Calu3 (cell line): ENCODE results near the gene PKIB. TPM values are rescaled to one million over a fixed set of nuclear protein-coding genes. Genes with fewer than 3 reads are reported as not detected.

Experiments used
- BruUV-seq: library from RNA; stranded (reverse); fragments of 400-500 nt; replicated peaks from 2 replicates; lab custom pipeline; 2021; lab: Mats Ljungman, UMichigan
- CTCF ChIA-PET: fragments of 300-600 bp; sonication (Branson Sonifier 250); formaldehyde crosslinking; loops from one replicate; lab custom pipeline; 2022; ENCODE audit warnings: antibody characterized with exemption; lab: Charles Lee
- DNase-seq: peaks from one replicate; pipeline ENCODE4 v3.0.0; 2022
- H3K27ac Mint-ChIP-seq: one replicate; pipeline ENCODE4 v1.8.0; 2022; ENCODE audit warnings: mixed read lengths; ENCODE audit not compliant: unreplicated experiment
- H3K27me3 Mint-ChIP-seq: one replicate; pipeline ENCODE4 v1.8.0; 2022; ENCODE audit warnings: mixed read lengths; ENCODE audit not compliant: unreplicated experiment
- H3K36me3 Mint-ChIP-seq: one replicate; pipeline ENCODE4 v1.8.0; 2022; ENCODE audit warnings: mild to moderate bottlenecking, moderate library complexity, mixed read lengths; ENCODE audit not compliant: insufficient read depth, unreplicated experiment
- H3K4me1 Mint-ChIP-seq: one replicate; pipeline ENCODE4 v1.8.0; 2022; ENCODE audit warnings: mild to moderate bottlenecking, low read depth, mixed read lengths; ENCODE audit not compliant: unreplicated experiment
- H3K4me3 Mint-ChIP-seq: one replicate; pipeline ENCODE4 v1.8.0; 2022; ENCODE audit warnings: mild to moderate bottlenecking, low read depth, moderate library complexity, mixed read lengths; ENCODE audit not compliant: unreplicated experiment
- H3K9me3 Mint-ChIP-seq: one replicate; pipeline ENCODE4 v1.8.0; 2022; ENCODE audit warnings: low read depth, mixed read lengths; ENCODE audit not compliant: unreplicated experiment
- intact Hi-C: fragments of 100-400 bp; cut with micrococcal nuclease; formaldehyde crosslinking; loops from one replicate; pipeline ENCODE4 v1.10.0; 2022; ENCODE audit not compliant: unreplicated experiment
- total RNA-seq: library from RNA; stranded (reverse); gene quantifications from 2 replicates; pipeline ENCODE4 v1.2.3, GENCODE V29; 2022
- TF ChIP-seq, protein P1 (sequence below): fragments of 200-600 bp; IDR thresholded peaks from one replicate; pipeline ENCODE4 v1.8.0; 2022; ENCODE audit warnings: antibody characterized with exemption; ENCODE audit not compliant: unreplicated experiment

PKIB gene
- total RNA-seq, 1 experiment from 2014 or later, result 17.2 TPM

DNA sequence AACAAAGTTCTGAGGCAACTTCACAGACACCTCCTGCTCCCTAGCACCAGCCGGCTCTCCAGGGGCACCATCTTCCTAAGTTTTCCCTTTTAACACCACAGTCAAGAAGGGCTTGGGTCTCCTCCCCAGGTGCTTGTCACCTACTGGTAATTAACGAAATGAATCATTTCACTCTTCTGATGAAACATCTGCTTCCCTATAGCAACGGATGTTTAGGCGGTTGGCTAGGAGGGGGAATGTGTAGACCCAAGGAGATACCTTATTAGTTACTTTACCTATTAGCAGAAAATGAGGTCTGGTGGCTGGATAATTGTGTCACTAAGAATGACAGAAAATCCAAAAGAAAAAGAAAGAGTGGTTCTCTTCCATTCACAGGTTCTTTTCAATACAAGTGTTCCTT lies 123.1 kb downstream of the PKIB start:
- no TSS peak for BruUV-seq
- no peak for DNase-seq
- Mint-ChIP-seq H3K9me3 (no peaks in the 10 kb centered on the region), H3K27ac (no peak overlapping the region), H3K4me1 (no peaks in the 10 kb centered on the region), H3K4me3 (no peak overlapping the region), H3K36me3 (no peaks in the 10 kb centered on the region), H3K27me3 (no peaks in the 10 kb centered on the region)
- TF ChIP-seq, protein P1, sequence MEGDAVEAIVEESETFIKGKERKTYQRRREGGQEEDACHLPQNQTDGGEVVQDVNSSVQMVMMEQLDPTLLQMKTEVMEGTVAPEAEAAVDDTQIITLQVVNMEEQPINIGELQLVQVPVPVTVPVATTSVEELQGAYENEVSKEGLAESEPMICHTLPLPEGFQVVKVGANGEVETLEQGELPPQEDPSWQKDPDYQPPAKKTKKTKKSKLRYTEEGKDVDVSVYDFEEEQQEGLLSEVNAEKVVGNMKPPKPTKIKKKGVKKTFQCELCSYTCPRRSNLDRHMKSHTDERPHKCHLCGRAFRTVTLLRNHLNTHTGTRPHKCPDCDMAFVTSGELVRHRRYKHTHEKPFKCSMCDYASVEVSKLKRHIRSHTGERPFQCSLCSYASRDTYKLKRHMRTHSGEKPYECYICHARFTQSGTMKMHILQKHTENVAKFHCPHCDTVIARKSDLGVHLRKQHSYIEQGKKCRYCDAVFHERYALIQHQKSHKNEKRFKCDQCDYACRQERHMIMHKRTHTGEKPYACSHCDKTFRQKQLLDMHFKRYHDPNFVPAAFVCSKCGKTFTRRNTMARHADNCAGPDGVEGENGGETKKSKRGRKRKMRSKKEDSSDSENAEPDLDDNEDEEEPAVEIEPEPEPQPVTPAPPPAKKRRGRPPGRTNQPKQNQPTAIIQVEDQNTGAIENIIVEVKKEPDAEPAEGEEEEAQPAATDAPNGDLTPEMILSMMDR, result no peak
- intact Hi-C loops, result no loop called here
- CTCF ChIA-PET, result interaction anchor here (1.4 kb wide), 1 partner anchor 106 kb away, joined by 4 read pairs; no protein-coding TSS in a partner anchor

DNA sequence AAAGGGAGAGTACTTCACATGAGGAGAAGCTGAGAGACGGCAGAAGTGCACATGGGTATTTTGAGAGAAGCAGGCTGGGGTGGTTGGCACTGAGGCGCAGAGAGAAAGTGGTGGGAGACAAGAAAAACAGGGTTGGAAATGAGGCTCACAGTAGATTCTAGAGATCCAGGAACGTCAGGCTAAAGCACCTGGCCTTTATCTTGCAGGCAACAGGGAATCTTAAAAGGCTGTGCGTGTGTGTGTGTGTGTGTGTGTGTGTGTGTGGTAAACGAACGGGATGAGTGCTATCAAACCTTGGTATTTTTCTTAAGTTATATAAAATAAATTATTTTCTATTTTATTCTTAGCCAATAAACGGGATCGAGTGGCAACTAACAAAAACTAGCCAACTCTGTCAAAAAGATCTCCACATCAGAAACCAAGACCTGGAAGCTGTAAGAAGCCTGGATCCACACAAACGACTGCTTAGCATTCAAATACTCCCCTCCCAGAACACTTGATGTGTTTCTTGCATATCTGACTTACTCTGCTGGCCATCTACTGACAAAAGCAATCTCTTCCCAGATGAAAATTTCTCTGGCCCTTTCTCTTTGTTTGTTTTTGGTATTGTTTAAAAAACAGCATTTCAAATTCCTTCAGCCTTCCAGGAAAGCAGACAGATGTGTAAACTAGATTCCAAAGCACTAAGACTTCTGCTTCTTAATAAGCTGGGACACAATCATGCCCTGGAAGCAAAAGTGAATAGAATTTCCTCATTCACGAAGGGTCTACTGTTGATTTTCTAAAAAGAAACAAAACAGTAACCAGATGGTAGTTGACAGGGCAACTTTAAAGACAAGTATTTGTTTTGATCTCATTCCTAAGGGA lies 124.6 kb downstream of the PKIB start:
- no peaks in the 10 kb centered on the region for H3K27me3 Mint-ChIP-seq
- CTCF ChIA-PET, result interaction anchor here (0.7 kb wide), 1 partner anchor 96 kb away, joined by 4 read pairs; no protein-coding TSS in a partner anchor
- no TSS peak for BruUV-seq
- TF ChIP-seq, protein P1, result no peak
- no peaks in the 10 kb centered on the region for H3K9me3 Mint-ChIP-seq
- no peak overlapping the region for H3K27ac Mint-ChIP-seq
- H3K4me3 Mint-ChIP-seq, result no peak overlapping the region
- intact Hi-C loops, result loop anchor here (5.0 kb wide), 1 partner anchor 53 kb away; the partner anchor contains the start of gene SMPDL3A
- H3K4me1 Mint-ChIP-seq, result no peaks in the 10 kb centered on the region
- DNase-seq, result no peak
- H3K36me3 Mint-ChIP-seq, result no peaks in the 10 kb centered on the region

- Mint-ChIP-seq H3K9me3 (no peaks in the 10 kb centered on the region), H3K36me3 (no peaks in the 10 kb centered on the region), H3K4me1 (no peaks in the 10 kb centered on the region), H3K27ac (no peak overlapping the region), H3K4me3 (no peak overlapping the region), H3K27me3 (no peaks in the 10 kb centered on the region)
- no TSS peak for BruUV-seq
- CTCF ChIA-PET, result no interaction called here
- DNase-seq, result no peak
- TF ChIP-seq, protein P1, result no peak
- intact Hi-C loops, result loop anchor here (5.0 kb wide), 1 partner anchor 52 kb away; the partner anchor contains the start of gene SMPDL3A
Observed at GRCh38 chr6:122735582-122735981, 125.4 kb downstream of the PKIB start.

DNA sequence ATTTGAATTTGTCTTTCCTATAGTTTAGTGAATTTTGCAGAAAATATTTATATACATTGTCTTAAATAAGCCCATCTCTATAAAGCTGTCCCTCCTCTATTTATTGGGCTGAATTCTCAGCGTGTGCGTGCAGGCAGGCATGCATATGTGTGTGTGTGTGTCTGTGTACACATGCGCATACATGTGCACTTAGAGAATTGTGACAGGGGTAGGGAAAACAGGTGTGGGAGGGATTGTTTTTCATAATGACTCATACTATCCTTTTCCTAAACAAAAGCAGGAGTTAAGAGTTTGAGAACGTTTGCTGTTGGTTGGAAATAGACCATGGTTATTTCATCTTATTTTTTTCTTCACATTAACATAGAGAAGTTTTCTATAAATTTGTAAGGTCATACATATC lies 126.0 kb downstream of the PKIB start:
- Mint-ChIP-seq H3K9me3 (no peaks in the 10 kb centered on the region), H3K4me1 (no peaks in the 10 kb centered on the region), H3K27ac (no peak overlapping the region), H3K4me3 (no peak overlapping the region), H3K36me3 (no peaks in the 10 kb centered on the region), H3K27me3 (no peaks in the 10 kb centered on the region)
- intact Hi-C loops, result loop anchor here (5.0 kb wide), 1 partner anchor 51 kb away; the partner anchor contains the start of gene SMPDL3A
- TF ChIP-seq, protein P1, result no peak
- DNase-seq, result no peak
- CTCF ChIA-PET, result no interaction called here
- BruUV-seq, result no TSS peak
